ENCODE measurements around the gene BTRC. TPM values are rescaled to one million over a fixed set of nuclear protein-coding genes. Genes with fewer than 3 reads are reported as not detected.
"Not testable (repeated sequence)": the region's sequence is repeated elsewhere in the genome, so short reads cannot be mapped to it uniquely, and the experiment has no call there.

Gene BTRC
- total RNA-seq, 1 donor from 2014 or later: 29.9 TPM

GRCh38 chr10:101351017-101351416 is 2.9 kb upstream of the BTRC start:
- no peak for DNase-seq

- DNase-seq: no peak
Measured at GRCh38 chr10:101351477-101351876, 2.5 kb upstream of the BTRC start.

GRCh38 chr10:101352857-101353256 is 1.1 kb upstream of the BTRC start:
- not testable (repeated sequence) for DNase-seq

GRCh38 chr10:101354328-101355071 is 535 bp downstream of the BTRC start:
- DNase-seq: no peak

- DNase-seq: no peak
Measured at GRCh38 chr10:101355072-101355706, 1.2 kb downstream of the BTRC start.

- no peak for DNase-seq
Measured at GRCh38 chr10:101356132-101356531, 2.2 kb downstream of the BTRC start.

- no peak for DNase-seq
Measured at GRCh38 chr10:101357958-101358357, 4.0 kb downstream of the BTRC start.

- DNase-seq: no peak
Measured at GRCh38 chr10:101358706-101359300, 4.8 kb downstream of the BTRC start.

GRCh38 chr10:101360090-101360489 is 6.1 kb downstream of the BTRC start:
- DNase-seq: not testable (repeated sequence)

GRCh38 chr10:101360841-101361240 is 6.9 kb downstream of the BTRC start:
- DNase-seq: not testable (repeated sequence)

GRCh38 chr10:101363850-101364400 is 10.0 kb downstream of the BTRC start:
- no peak for DNase-seq

GRCh38 chr10:101364721-101365120 is 10.8 kb downstream of the BTRC start:
- DNase-seq: no peak

- DNase-seq: no peak
Measured at GRCh38 chr10:101367569-101368453, 13.8 kb downstream of the BTRC start.

- DNase-seq: no peak
Measured at GRCh38 chr10:101373063-101373462, 19.1 kb downstream of the BTRC start.

- DNase-seq: not testable (repeated sequence)
Measured at GRCh38 chr10:101373993-101374392, 20.0 kb downstream of the BTRC start.

- DNase-seq: no peak
Measured at GRCh38 chr10:101375076-101375475, 21.1 kb downstream of the BTRC start.

GRCh38 chr10:101379663-101380352 is 25.8 kb downstream of the BTRC start:
- no peak for DNase-seq

GRCh38 chr10:101380353-101381017 is 26.5 kb downstream of the BTRC start:
- DNase-seq: no peak

GRCh38 chr10:101385866-101386658 is 32.1 kb downstream of the BTRC start:
- DNase-seq: no peak

GRCh38 chr10:101386659-101387259 is 32.8 kb downstream of the BTRC start:
- DNase-seq: no peak

All from occipital lobe (tissue), 2 donors.